C1 segment of cervical spinal cord (tissue), 14 donors: ENCODE results near the gene PRDM11.

ENCODE experiments used
- DNase-seq, 14 donors: peaks; one replicate each; lab custom pipeline; 2025; lab: John Stamatoyannopoulos, UW

Gene PRDM11

DNA sequence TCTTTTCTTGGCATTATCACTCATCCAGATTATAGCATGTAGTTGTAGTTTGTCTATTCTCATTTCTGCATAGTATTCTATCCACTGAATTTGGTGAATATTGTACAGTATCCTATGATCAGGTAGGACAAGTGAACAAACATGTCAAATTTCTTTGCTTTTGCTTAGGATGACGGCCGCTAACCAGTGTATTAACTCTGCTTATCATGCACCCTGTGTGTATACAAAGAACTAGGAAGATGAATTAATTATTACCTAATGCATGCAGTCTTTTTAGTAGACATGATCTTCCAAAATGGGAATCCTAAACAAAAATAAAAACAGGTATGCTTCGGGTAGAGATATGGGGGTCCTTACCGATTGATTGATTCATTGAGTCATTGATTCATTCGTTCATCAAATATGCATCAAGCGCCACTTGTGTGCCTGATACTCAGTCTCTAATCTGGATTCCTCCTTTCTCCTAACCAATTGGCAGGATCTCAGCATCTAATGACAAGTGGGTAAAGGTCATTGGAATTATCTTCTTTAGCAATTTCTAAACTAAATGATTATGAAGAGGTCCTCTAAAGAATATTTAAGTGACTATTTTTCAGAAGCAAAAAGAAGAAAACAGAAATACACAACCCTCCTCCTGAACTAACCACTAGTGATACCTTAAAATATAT lies 27.9 kb downstream of the PRDM11 start:
- no peak for DNase-seq

- no peak for DNase-seq
Observed at GRCh38 chr11:45174963-45175362, 28.5 kb downstream of the PRDM11 start.

GRCh38 chr11:45176996-45177395 lies 30.6 kb downstream of the PRDM11 start:
- peak in 1 of 14 donors; percentile 29 for DNase-seq

DNA sequence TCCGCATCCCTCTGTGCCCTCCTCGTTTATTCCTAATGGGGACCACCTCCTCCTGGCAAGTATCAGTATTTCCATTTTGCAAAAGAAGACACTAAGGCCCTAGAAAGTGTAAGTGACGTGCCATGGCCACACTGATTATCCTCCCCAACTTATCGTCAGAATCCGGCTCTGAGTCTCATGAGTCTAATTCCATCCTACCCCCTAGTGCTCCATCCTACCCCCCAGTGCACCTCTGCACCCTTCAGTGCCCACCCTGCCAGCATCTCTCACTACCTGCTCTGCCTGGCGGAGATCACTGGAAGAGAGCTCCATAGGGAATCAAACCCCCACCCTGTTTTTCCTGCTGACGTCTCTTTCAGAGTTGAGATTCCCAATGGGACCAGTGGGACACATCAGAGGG lies 31.8 kb downstream of the PRDM11 start:
- no peak for DNase-seq

- no peak for DNase-seq
Observed at GRCh38 chr11:45178890-45179671, 32.6 kb downstream of the PRDM11 start.

GRCh38 chr11:45179686-45180178 lies 33.3 kb downstream of the PRDM11 start:
- DNase-seq: no peak

GRCh38 chr11:45180179-45180847 lies 33.9 kb downstream of the PRDM11 start:
- DNase-seq: peak in 8 of 14 donors; percentile 10 to 68 (median 44)

DNA sequence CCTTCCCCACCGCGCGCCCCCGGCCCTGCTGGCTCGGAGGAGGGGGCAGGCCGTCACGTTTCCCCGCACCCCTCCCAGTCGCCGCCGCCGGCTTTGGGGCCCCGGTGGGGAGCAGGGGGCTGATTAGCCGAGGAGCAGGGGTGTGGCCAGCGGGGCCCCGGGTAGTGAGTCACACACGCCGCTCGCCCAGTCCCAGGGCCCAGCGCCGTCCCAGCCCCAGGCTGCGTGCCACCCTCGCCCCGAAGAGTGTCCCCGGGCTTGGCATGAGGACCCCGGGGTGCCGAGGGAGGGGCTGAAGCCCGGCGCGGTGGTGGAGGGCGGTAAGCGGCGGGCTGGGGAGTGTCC lies 34.4 kb downstream of the PRDM11 start:
- DNase-seq: peak in 4 of 14 donors; percentile 21 to 67 (median 51)

DNA sequence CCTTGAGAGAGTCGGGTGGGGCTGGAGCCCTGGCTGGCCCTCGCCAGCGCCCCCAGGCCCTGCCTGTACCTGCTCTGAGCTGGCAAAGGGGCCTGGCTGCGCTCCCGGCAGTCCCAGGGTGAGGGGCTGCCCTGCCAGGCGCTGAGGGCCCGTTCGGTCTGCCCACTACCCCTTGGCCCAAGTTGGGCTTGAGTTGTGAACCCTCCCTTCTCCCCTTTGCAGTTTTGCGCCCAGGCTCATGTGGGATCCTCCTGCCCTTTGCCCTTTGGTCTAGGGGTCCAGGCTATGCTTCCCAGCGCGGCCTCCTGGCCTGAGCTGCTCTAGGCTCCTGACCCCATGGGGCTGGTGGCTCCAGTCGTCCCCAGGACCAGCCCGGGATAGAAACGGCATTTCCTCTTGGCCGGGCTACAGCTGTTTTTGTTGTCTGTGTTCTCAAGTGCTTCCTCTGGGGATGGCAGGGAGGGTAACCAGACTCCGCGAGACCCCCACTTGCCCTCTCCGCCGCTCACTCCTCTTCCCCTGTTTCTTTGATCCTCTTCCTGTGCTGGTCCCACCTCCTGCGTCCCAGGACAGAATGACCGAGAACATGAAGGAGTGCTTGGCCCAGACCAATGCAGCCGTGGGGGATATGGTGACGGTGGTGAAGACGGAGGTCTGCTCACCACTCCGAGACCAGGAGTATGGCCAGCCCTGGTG lies 34.9 kb downstream of the PRDM11 start:
- no peak for DNase-seq

DNA sequence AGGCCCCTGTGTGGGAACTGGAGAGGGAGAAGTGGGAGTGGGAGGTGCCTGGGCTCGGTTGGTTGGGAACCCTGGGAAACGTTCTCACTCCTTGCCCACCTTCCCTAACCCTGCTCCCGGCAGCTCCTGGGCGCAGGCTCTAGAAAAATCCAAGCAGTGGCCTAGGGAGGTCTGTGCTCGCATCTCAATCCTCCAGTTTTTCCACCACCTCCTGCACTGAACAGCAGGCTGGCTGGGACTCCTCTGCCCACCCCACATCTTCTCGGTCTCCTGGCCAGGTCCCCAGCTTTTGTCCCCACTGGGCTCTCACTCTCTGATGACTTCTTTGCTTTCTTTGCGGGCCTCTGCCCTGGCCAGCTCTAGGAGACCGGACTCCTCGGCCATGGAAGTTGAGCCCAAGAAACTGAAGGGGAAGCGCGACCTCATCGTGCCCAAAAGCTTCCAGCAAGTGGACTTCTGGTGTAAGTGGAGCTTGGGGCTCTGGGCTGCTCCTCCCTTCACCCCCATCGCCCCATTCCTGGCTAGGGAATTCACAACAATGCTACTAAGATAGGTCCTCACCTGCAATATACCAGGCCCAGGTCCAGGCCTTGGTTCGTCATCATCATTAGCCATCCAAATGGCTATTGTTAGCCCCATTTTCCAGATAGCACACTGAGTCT lies 35.6 kb downstream of the PRDM11 start:
- DNase-seq: no peak

DNA sequence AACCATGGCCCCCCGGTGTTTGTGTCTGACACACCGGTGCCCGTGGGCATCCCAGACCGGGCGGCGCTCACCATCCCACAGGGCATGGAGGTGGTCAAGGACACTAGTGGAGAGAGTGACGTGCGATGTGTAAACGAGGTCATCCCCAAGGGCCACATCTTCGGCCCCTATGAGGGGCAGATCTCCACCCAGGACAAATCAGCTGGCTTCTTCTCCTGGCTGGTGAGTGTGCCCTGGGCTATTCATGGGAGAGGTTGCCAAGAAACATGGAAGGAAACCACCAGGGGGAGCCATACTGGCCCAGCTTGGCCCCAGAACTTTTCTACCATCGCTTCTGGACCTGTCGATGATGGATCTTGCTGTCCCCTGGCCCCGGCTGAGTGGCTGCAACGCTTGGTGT lies 36.5 kb downstream of the PRDM11 start:
- DNase-seq: no peak

GRCh38 chr11:45184640-45185039 lies 38.2 kb downstream of the PRDM11 start:
- no peak for DNase-seq

- DNase-seq: no peak
Observed at GRCh38 chr11:45185228-45185729, 38.8 kb downstream of the PRDM11 start.

DNA sequence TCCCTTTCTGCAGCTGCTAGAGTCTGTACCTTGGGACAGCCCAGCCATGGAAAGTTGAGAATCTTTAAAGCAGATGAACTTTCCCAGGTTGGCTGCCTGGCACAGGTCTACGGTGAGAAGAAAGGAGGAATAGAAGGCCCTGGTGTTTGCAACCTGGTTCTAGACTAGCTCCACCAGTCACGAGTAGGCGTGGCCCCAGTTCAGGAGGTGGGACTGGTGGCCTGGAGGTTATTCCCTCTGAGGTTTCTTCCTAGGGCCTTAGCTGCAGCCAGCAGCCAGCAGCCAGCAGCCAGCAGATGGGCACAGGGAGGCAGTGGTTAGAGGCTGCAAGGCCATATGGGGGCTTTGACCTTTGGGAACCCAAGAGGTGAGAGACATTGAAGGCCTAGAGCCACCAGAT lies 40.9 kb downstream of the PRDM11 start:
- DNase-seq: no peak

DNA sequence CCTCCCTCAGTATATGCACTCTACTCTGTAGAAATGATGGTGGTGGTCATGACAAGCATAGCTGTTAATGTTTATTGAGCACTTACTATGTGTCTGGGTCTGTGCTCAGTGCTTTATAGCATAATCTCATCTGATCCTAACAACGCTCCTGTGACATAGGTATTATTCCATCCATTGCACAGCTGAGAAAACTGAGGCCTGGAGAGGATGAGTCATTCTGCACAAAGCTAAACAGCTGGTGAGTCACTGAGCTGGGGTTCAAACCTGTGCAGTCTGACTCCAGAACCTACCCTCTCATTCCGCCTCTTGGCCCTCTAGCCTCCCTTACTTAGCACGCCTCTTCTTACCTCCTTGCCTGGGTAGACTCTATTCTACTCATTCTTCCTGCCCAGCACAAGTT lies 41.7 kb downstream of the PRDM11 start:
- no peak for DNase-seq

DNA sequence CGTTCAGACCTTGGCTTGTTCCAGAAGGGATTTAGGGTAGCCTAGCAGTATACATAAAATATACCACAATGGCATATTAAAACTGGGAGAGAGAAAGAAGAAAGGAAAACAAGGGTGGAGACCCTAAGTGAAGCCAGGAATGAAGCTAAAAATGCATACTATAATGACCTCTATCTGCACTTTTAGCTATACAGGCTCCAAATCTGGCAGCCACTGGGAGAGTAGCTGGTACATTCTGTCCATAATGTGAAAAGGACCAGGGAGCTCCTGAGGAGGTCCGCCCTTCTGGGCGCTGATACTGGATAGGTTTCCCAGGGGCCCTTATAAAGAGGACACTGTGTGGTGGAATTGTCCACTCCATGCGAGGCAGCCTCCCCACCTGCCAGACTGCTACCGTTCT lies 42.8 kb downstream of the PRDM11 start:
- no peak for DNase-seq

GRCh38 chr11:45193695-45194094 lies 47.3 kb downstream of the PRDM11 start:
- no peak for DNase-seq

DNA sequence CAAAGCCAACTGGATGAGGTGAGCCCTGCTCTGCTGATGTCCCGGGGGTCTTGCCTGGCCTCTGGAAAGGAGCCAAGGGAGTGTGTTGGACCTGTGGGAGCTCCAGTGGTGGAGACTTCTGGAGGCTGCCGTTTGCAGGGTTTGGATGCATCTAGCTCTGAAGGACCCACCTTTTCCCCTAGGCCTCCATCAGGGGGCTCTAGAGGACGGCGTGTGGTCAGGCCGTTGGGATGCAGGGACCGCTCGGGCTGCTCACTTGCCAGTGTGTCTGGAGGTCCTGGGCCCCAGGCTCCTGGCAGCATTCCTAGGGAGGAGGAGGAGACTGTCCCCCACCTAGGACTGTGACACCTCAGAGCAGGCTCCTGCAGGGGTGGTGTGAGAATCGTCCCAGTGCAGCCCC lies 58.3 kb downstream of the PRDM11 start:
- DNase-seq: no peak

DNA sequence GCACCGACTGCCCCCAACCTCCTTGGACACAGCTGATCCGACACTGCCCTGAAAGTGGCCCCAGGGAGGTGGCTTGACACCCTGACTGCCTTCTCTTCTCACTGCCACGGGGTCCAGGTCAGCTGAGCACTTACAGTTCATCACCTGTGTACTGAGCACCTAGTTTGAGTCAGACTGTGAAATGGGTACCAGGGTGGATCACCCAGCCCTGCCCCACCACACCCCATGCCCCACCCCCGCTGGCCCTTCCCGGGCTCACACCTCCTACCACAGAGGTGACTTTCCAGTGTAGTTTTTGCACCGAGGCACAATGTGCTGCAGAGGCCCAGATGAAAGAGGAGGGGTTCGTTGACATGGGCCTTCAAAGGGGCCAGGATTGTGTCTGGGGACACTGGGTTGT lies 59.5 kb downstream of the PRDM11 start:
- DNase-seq: no peak

GRCh38 chr11:45208135-45208534 lies 61.7 kb downstream of the PRDM11 start:
- no peak for DNase-seq
